K562 (cell line): ENCODE data around the gene CRYAB. TPM values are rescaled to one million over a fixed set of nuclear protein-coding genes. Genes with fewer than 3 reads are reported as not detected.
"Not testable (repeated sequence)": the region's sequence is repeated elsewhere in the genome, so short reads cannot be mapped to it uniquely, and the experiment has no call there.

Experiments
- ATAC-seq: fragments of 200-7000 bp; cut with Tn5 transposase; 3 replicates; pipeline ENCODE4 v1.9.1; 2020; ENCODE audit warnings: moderate library complexity
- BruUV-seq: library from RNA; stranded (reverse); fragments of 400-500 nt; replicated peaks from 2 replicates; lab custom pipeline; 2021; lab: Mats Ljungman, UMichigan
- CTCF ChIA-PET: fragments of 300-600 bp; formaldehyde crosslinking; extraction: SDS; loops from one replicate; lab custom pipeline; 2021; ENCODE audit warnings: low intra/inter-chr PET ratio; lab: Yijun Ruan, JAX
- POLR2A ChIA-PET: fragments of 300-600, 350-650 bp; sonication (Branson Sonifier 250); formaldehyde crosslinking; extraction: SDS; loops from one replicate; lab custom pipeline; 2021; ENCODE audit warnings: antibody characterized with exemption, inconsistent platforms; lab: Yijun Ruan, JAX
- DNase-seq, 4 experiments: peaks; one replicate each; pipeline versions ENCODE4 v3.0.0 to v3.0.0-alpha.2; 2011 to 2018; ENCODE audit warnings: low spot score in 3 of 4, mixed read lengths in 3 of 4; ENCODE audit errors: extremely low read depth in 1 of 4
- FAIRE-seq: peaks from 2 replicates; lab custom pipeline; 2011; peaks lifted over from hg19 to GRCh38; lab: Jason Lieb, UNC
- H2AFZ ChIP-seq: 2 replicates; pipeline ENCODE4 v1.6.0; 2011; ENCODE audit warnings: low read depth, low read length, control low read depth, inconsistent platforms
- H3K27ac ChIP-seq: fragments of 200-600 bp; 3 replicates; pipeline ENCODE4 v1.8.0; 2011; ENCODE audit warnings: low read depth, mild to moderate bottlenecking, control low read depth, inconsistent platforms, low read length, moderate library complexity, mixed read lengths; ENCODE audit errors: extremely low read depth
- H3K27me3 ChIP-seq, 2 experiments: fragments of 300-600 bp in 1 of 2; 2 replicates in 1 of 2; 3 replicates in 1 of 2; pipeline versions ENCODE4 v1.6.0 to v1.8.0; 2011; ENCODE audit warnings: inconsistent platforms in 2 of 2, low read length in 2 of 2, mild to moderate bottlenecking in 1 of 2, mixed read lengths in 1 of 2, moderate library complexity in 1 of 2; ENCODE audit not compliant: control insufficient read depth in 2 of 2, insufficient read depth in 2 of 2
- H3K36me3 ChIP-seq: fragments of 300-600 bp; 3 replicates; pipeline ENCODE4 v1.8.0; 2011; ENCODE audit warnings: mild to moderate bottlenecking, low read length, inconsistent platforms; ENCODE audit not compliant: control insufficient read depth, insufficient read depth
- H3K4me1 ChIP-seq, 2 experiments: fragments of 200-600 bp in 1 of 2; replicated peaks in 1 of 2; 2 replicates in 1 of 2; 3 replicates in 1 of 2; pipeline versions ENCODE4 v1.5.1 to v1.8.0; 2011; ENCODE audit warnings: inconsistent platforms in 2 of 2, low read length in 2 of 2, mild to moderate bottlenecking in 1 of 2, mixed read lengths in 1 of 2, moderate library complexity in 1 of 2; ENCODE audit not compliant: control insufficient read depth in 2 of 2, insufficient read depth in 2 of 2
- H3K4me2 ChIP-seq: 2 replicates; pipeline ENCODE4 v1.6.1; 2011; ENCODE audit warnings: low read length, control low read depth, inconsistent platforms, mixed read lengths; ENCODE audit not compliant: insufficient read depth
- H3K4me3 ChIP-seq: fragments of 200-600 bp; sonication (generic), shearing (Covaris generic); 2 replicates; pipeline ENCODE4 v1.5.1; 2016; ENCODE audit warnings: control low read depth, inconsistent platforms
- H3K79me2 ChIP-seq: fragments of 200-600 bp; 3 replicates; pipeline ENCODE4 v1.8.0; 2011; ENCODE audit warnings: low read length, inconsistent platforms; ENCODE audit not compliant: control insufficient read depth, insufficient read depth
- H3K9ac ChIP-seq, 2 experiments: 2 replicates each; pipeline versions ENCODE4 v1.6.0 to v1.6.1; 2011; ENCODE audit warnings: low read depth in 2 of 2, low read length in 2 of 2, control low read depth in 1 of 2, inconsistent platforms in 1 of 2, mild to moderate bottlenecking in 1 of 2, mixed read lengths in 1 of 2; ENCODE audit not compliant: insufficient read depth in 1 of 2
- H3K9me1 ChIP-seq: one replicate; pipeline ENCODE4 v1.6.0; 2011; ENCODE audit warnings: inconsistent platforms, mild to moderate bottlenecking, low read length, moderate library complexity; ENCODE audit not compliant: control insufficient read depth, insufficient read depth
- H3K9me3 ChIP-seq: replicated peaks from 2 replicates; pipeline ENCODE4 v1.5.1; 2011; ENCODE audit warnings: low read depth, low read length, inconsistent platforms; ENCODE audit not compliant: control insufficient read depth, insufficient read depth
- H4K20me1 ChIP-seq: replicated peaks from 2 replicates; pipeline ENCODE4 v1.6.1; 2011; ENCODE audit warnings: low read length, inconsistent platforms, mixed read lengths; ENCODE audit not compliant: control insufficient read depth, insufficient read depth
- ATF2 ChIP-seq: sonication (generic); formaldehyde crosslinking; IDR thresholded peaks from 2 replicates; pipeline ENCODE4 v1.8.1; 2022; ENCODE audit warnings: missing genetic modification reagents
- BCOR ChIP-seq: fragments of 450-650 bp; IDR thresholded peaks from 2 replicates; pipeline ENCODE4 v1.6.1; 2016
- BHLHE40 ChIP-seq: IDR thresholded peaks from 2 replicates; pipeline ENCODE4 v1.6.1; 2011; ENCODE audit warnings: low read length, improper control_type of control experiment
- CBFB ChIP-seq: sonication (generic); formaldehyde crosslinking; IDR thresholded peaks from 2 replicates; pipeline ENCODE4 v1.4.0; 2020; ENCODE audit warnings: mild to moderate bottlenecking, missing genetic modification reagents
- CHCHD3 ChIP-seq: fragments of 250-450 bp; sonication (Bioruptor Pico); IDR thresholded peaks from 2 replicates; pipeline ENCODE4 v2.1.2; 2022; ENCODE audit warnings: mild to moderate bottlenecking
- KDM1A ChIP-seq, 2 experiments: fragments of 450-650 bp; IDR thresholded peaks; 2 replicates each; pipeline ENCODE4 v1.6.1; 2016; ENCODE audit warnings: mild to moderate bottlenecking in 2 of 2
- PHTF2 ChIP-seq: fragments of 250-450 bp; sonication (Bioruptor Pico); IDR thresholded peaks from 2 replicates; pipeline ENCODE4 v1.5.0; 2021; ENCODE audit warnings: mild to moderate bottlenecking
- RBM25 ChIP-seq: fragments of 200-400 bp; formaldehyde crosslinking; IDR thresholded peaks from 2 replicates; pipeline ENCODE4 v1.6.1; 2018; ENCODE audit warnings: low read length, low read depth, moderate library complexity; ENCODE audit not compliant: severe bottlenecking
- RNF219 ChIP-seq: fragments of 250-450 bp; sonication (Bioruptor Pico); IDR thresholded peaks from 2 replicates; pipeline ENCODE4 v1.5.0; 2022; ENCODE audit warnings: mild to moderate bottlenecking
- ZNF121 ChIP-seq: sonication (generic); formaldehyde crosslinking; conservative IDR thresholded peaks from 2 replicates; pipeline ENCODE4 v1.8.0; 2022; ENCODE audit warnings: missing genetic modification reagents
- WGBS: fragments of 100-300 bp; shearing (Covaris generic); methylation state at CpG from one replicate; pipeline ENCODE4 v1.1.6; 2016; ENCODE audit warnings: low coverage, mixed read lengths; ENCODE audit not compliant: insufficient coverage; ENCODE audit errors: missing lambda C conversion rate; 5-methylcytosine and 5-hydroxymethylcytosine counted together
- in situ Hi-C: fragments of 300-500 bp; cut with MboI; formaldehyde crosslinking; loops from 4 replicates; pipeline ENCODE4 v1.15.0; 2018; ENCODE audit warnings: inconsistent platforms, mixed read lengths
- intact Hi-C: fragments of 100-400 bp; cut with micrococcal nuclease; formaldehyde crosslinking; loops from 2 replicates; pipeline ENCODE4 v1.14.2; 2022
- polyA plus RNA-seq, 8 experiments: library from polyadenylated mRNA; depleted of rRNA in 4 of 8; stranded (reverse) in 5 of 8; unstranded in 3 of 8; fragments of >200 nt; fragmentation: Nextera tagmentation in 2 of 8; fragmentation: Illumina TruSeq in 1 of 8; extraction: Ambion mirVana in 2 of 8; extraction: Trizol in 1 of 8; gene quantifications; 2 replicates each; pipeline versions ENCODE4 v1.2.1 to v1.2.3, GENCODE V29; 2011 to 2014; ENCODE audit warnings: inconsistent platforms in 1 of 8, missing spikeins in 1 of 8
- total RNA-seq, 7 experiments: library from RNA; depleted of rRNA in 6 of 7; stranded (reverse); fragments of >200 nt in 6 of 7; fragmentation: Illumina TruSeq in 2 of 7; extraction: Trizol in 2 of 7; gene quantifications; 2 replicates each; pipeline versions ENCODE4 v1.2.1 to v1.2.3, GENCODE V29; 2011 to 2021; ENCODE audit warnings: low replicate concordance in 1 of 7
- TF ChIP-seq, protein P1 (sequence below): fragments of 450-650 bp; formaldehyde crosslinking; IDR thresholded peaks from 2 replicates; pipeline ENCODE4 v1.4.0; 2020; ENCODE audit warnings: mild to moderate bottlenecking, moderate library complexity

Gene CRYAB
- total and polyA plus RNA-seq, 9 of the 15 experiments (the other 6 are each of a cell fraction or from before 2014, with no cell fraction given), result 0.83 to 7.5 (median 3.6) TPM

GRCh38 chr11:111885053-111885452 lies 26.5 kb downstream of the CRYAB start:
- DNase-seq, H3K9me1 ChIP-seq, H3K36me3 ChIP-seq, H3K27me3 ChIP-seq, H3K27ac ChIP-seq, H3K4me3 ChIP-seq, FAIRE-seq, intact Hi-C loops, H3K9ac ChIP-seq, H2AFZ ChIP-seq, H3K79me2 ChIP-seq, in situ Hi-C loops, ATAC-seq, H4K20me1 ChIP-seq, CTCF ChIA-PET, H3K9me3 ChIP-seq, H3K4me2 ChIP-seq, BruUV-seq: not testable (repeated sequence)
- TF ChIP-seq RBM25 (peak; percentile 71), ZNF121 (peak; percentile 83), BCOR (peak; percentile 46; the same call in 1 of the 2 replicates), KDM1A (IDR thresholded peaks at IDR 0.05) (0 out of 4 replicates have a peak, but pooled peaks of 1 of the 2 experiments have one; percentile 14)
- POLR2A ChIA-PET, result interaction anchor here (0.8 kb wide), 1 partner anchor 26 kb away, joined by 3 read pairs; no protein-coding TSS in a partner anchor
- peaks cover 0 to 18% of the 10 kb centered on the region in 2 experiments; a peak in 3 of 5 replicates for H3K4me1 ChIP-seq
- WGBS, result no CpG with 5 or more reads among the region's 4 CpGs

GRCh38 chr11:111882202-111882601 lies 29.4 kb downstream of the CRYAB start:
- H3K79me2 ChIP-seq, result peaks cover 8% of the 10 kb centered on the region
- CTCF ChIA-PET, result interaction anchor here (0.5 kb wide), 1 partner anchor 188 kb away, joined by 3 read pairs; no protein-coding TSS in a partner anchor
- FAIRE-seq, result no peak

More at GRCh38 chr11:111882202-111882601, 29.4 kb downstream of the CRYAB start:
- intact Hi-C loops (no loop called here), in situ Hi-C loops (loop anchor here (5.0 kb wide), 1 partner anchor 45 kb away; no protein-coding TSS in a partner anchor)
- Histone ChIP-seq H4K20me1 (no peaks in the 10 kb centered on the region), H3K27me3 (no peaks in the 10 kb centered on the region), H3K4me3 (no peak overlapping the region), H3K9me1 (no peaks in the 10 kb centered on the region), H3K4me1 (peaks cover 10 to 18% of the 10 kb centered on the region in 2 experiments; a peak in 4 of 5 replicates), H3K36me3 (no peaks in the 10 kb centered on the region), H2AFZ (no peak overlapping the region), H3K9ac (no peak overlapping the region), H3K9me3 (no peaks in the 10 kb centered on the region), H3K4me2 (no peak overlapping the region), H3K27ac (no peak overlapping the region)
- POLR2A ChIA-PET, result interaction anchor here (1.2 to 3.6 kb wide), 3 partner anchors 11 to 45 kb away, joined by 3 to 18 read pairs (median 4); partner anchors contain the start of gene ALG9
- no peak for TF ChIP-seq PHTF2 (CRISPR knock-in tag)
- no peak for TF ChIP-seq CHCHD3
- TF ChIP-seq ATF2 (CRISPR knock-in tag), result no peak
- no peak for TF ChIP-seq CBFB
- TF ChIP-seq, protein P1, sequence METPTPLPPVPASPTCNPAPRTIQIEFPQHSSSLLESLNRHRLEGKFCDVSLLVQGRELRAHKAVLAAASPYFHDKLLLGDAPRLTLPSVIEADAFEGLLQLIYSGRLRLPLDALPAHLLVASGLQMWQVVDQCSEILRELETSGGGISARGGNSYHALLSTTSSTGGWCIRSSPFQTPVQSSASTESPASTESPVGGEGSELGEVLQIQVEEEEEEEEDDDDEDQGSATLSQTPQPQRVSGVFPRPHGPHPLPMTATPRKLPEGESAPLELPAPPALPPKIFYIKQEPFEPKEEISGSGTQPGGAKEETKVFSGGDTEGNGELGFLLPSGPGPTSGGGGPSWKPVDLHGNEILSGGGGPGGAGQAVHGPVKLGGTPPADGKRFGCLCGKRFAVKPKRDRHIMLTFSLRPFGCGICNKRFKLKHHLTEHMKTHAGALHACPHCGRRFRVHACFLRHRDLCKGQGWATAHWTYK (CRISPR knock-in tag), result no peak
- TF ChIP-seq RNF219 (CRISPR knock-in tag), result no peak
- TF ChIP-seq BHLHE40, result no peak
- DNase-seq (no peak), ATAC-seq (no peak)
- 62% methylated on average over 5 of the region's 5 CpGs for WGBS
- no TSS peak for BruUV-seq
